ENCODE measurements around the gene ANKH. TPM values are rescaled to one million over a fixed set of nuclear protein-coding genes. Genes with fewer than 3 reads are reported as not detected.

Gene ANKH
- total and polyA plus RNA-seq, 8 donors: 3.6 to 115 (median 14.3) TPM

GRCh38 chr5:14873093-14873492 lies 1.5 kb upstream of the ANKH start:
- Histone ChIP-seq H3K4me1 (peaks cover 14 to 32% (median 22%) of the 10 kb centered on the region in 4 donors), H3K4me3 (peak overlapping the region in 3 of 4 donors; percentile 74 to 90 (median 81)), H3K27me3 (peaks cover 0 to 5% (median 0%) of the 10 kb centered on the region in 3 donors), H3K9me3 (no peaks in the 10 kb centered on the region), H3K36me3 (no peaks in the 10 kb centered on the region), H3K27ac (peak overlapping the region in 4 of 5 donors; percentile 89 to 97 (median 92))
- WGBS, 5 donors: 76 to 90% (median 77%) methylated on average over 9 of the region's 9 CpGs
- no peak for DNase-seq
- TF ChIP-seq POLR2A (IDR thresholded peaks at IDR 0.05) (no peak), CTCF (IDR thresholded peaks at IDR 0.05) (no peak), POLR2AphosphoS5 (IDR thresholded peaks at IDR 0.05) (no peak)
- intact Hi-C loops (cut with DNase I; ENCODE audit: low total_unique reads): no loop called here

- Histone ChIP-seq H3K9me3 (no peaks in the 10 kb centered on the region), H3K4me3 (peak overlapping the region; percentile 74 to 94 (median 86)), H3K27ac (peak overlapping the region; percentile 86 to 97 (median 90)), H3K27me3 (peaks cover 0 to 5% (median 0%) of the 10 kb centered on the region in 3 donors), H3K4me1 (peaks cover 14 to 32% (median 22%) of the 10 kb centered on the region in 4 donors), H3K36me3 (no peaks in the 10 kb centered on the region)
- TF ChIP-seq POLR2AphosphoS5 (IDR thresholded peaks at IDR 0.05) (peak in 1 of 3 donors; percentile 3), POLR2A (IDR thresholded peaks at IDR 0.05) (no peak), CTCF (IDR thresholded peaks at IDR 0.05) (peak in 2 of 7 experiments; percentile 6 to 30)
- 2 to 6% (median 3%) methylated on average over 26 to 72 of the region's 73 CpGs for WGBS, 5 donors
- peak; percentile 58 to 85 for DNase-seq
- intact Hi-C loops (cut with DNase I; ENCODE audit: low total_unique reads): no loop called here
These were observed 752 bp upstream of the ANKH start for GRCh38 chr5:14872070-14872989.

- peak overlapping the region; percentile 79 to 94 (median 86) for H3K4me3 ChIP-seq
- peaks cover 0 to 5% (median 0%) of the 10 kb centered on the region in 3 donors for H3K27me3 ChIP-seq
- peaks cover 14 to 32% (median 22%) of the 10 kb centered on the region in 4 donors for H3K4me1 ChIP-seq
- WGBS, 5 donors: 3 to 16% (median 9%) methylated on average over 21 of the region's 21 CpGs
- TF ChIP-seq EP300 (IDR thresholded peaks at IDR 0.05): no peak
- TF ChIP-seq POLR2A (IDR thresholded peaks at IDR 0.05): no peak
- no peak for TF ChIP-seq POLR2AphosphoS5 (IDR thresholded peaks at IDR 0.05)
- no peak for TF ChIP-seq CTCF (IDR thresholded peaks at IDR 0.05)
- peak overlapping the region; percentile 69 to 97 (median 86) for H3K27ac ChIP-seq
- peak in 1 of 2 donors; percentile 31 for DNase-seq
- intact Hi-C loops (cut with DNase I; ENCODE audit: low total_unique reads): no loop called here
- no peaks in the 10 kb centered on the region for H3K9me3 ChIP-seq
- no peaks in the 10 kb centered on the region for H3K36me3 ChIP-seq
These were observed 1.0 kb downstream of the ANKH start for GRCh38 chr5:14870337-14871213.

- peaks cover 14 to 35% (median 24%) of the 10 kb centered on the region in 4 donors for H3K4me1 ChIP-seq
- peak overlapping the region; percentile 79 to 94 (median 86) for H3K4me3 ChIP-seq
- TF ChIP-seq POLR2AphosphoS5 (IDR thresholded peaks at IDR 0.05) (no peak), CTCF (IDR thresholded peaks at IDR 0.05) (no peak), EP300 (IDR thresholded peaks at IDR 0.05) (no peak), POLR2A (IDR thresholded peaks at IDR 0.05) (no peak)
- 33 to 50% (median 38%) methylated on average over 9 of the region's 9 CpGs for WGBS, 5 donors
- DNase-seq: no peak
- H3K27ac ChIP-seq: peak overlapping the region in 1 of 5 donors; percentile 36
- peaks cover 0 to 5% (median 0%) of the 10 kb centered on the region in 3 donors for H3K27me3 ChIP-seq
- intact Hi-C loops (cut with DNase I; ENCODE audit: low total_unique reads): no loop called here
- no peaks in the 10 kb centered on the region for H3K36me3 ChIP-seq
- no peaks in the 10 kb centered on the region for H3K9me3 ChIP-seq
These were observed 1.9 kb downstream of the ANKH start for GRCh38 chr5:14869668-14870164.
